ENCODE measurements around the gene ODF2. TPM values are rescaled to one million over a fixed set of nuclear protein-coding genes. Genes with fewer than 3 reads are reported as not detected.

Gene ODF2
- polyA plus RNA-seq, 1 of the 3 experiments (the other 2 are of a cell fraction) = 35.7 TPM

DNA sequence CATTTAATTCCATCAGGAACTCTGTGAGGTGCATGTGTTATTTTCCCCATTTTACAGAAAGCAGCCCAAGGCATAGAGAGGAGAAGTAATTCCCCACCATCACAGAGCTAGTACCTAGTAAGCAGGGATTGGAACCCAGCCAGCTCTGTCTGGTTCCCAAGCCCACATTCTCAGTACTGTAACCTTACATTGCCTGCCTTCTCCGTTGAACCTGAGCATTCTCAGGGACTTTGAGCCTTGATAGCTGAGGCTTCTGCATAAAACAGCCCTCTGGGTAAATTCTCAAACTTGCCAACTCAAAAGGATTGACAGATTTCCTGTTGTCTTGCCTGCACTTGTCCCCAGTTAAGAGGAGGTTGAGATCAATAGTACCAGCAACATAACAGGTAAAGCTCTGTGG lies 39.5 kb downstream of the ODF2 start:
- H3K27me3 ChIP-seq (ENCODE audit: insufficient read depth) = no peaks in the 10 kb centered on the region
- no peaks in the 10 kb centered on the region for H3K9me3 ChIP-seq
- H3K36me3 ChIP-seq (replicated peaks in 1 of 2; ENCODE audit: control insufficient read depth in 1 of 2, insufficient read depth in 2 of 2, low read length in 1 of 2) = peaks cover 42 to 54% of the 10 kb centered on the region in 2 experiments
- 59% methylated on average over 1 of the region's 1 CpG for WGBS (ENCODE audit: low lambda C conversion rate)
- H3K4me2 ChIP-seq = no peak overlapping the region
- H3K9me2 ChIP-seq = no peaks in the 10 kb centered on the region
- no peaks in the 10 kb centered on the region for H4K20me1 ChIP-seq (ENCODE audit: insufficient read depth)
- DNase-seq = no peak
- H3K27ac ChIP-seq (ENCODE audit: low read depth in 2 of 2, low read length in 1 of 2) = no peak overlapping the region
- no peak overlapping the region for H3K4me3 ChIP-seq (ENCODE audit: low read depth in 2 of 2, low read length in 1 of 2)
- H3K4me1 ChIP-seq (ENCODE audit: control insufficient read depth in 1 of 2, insufficient read depth in 2 of 2, low read depth in 1 of 2, low read length in 1 of 2) = no peaks in the 10 kb centered on the region; a peak in 1 of 4 replicates
- no peak overlapping the region for H3K9ac ChIP-seq
- ChIA-PET POLR2A (interaction anchor here (1.3 kb wide), 1 partner anchor 9 kb away, joined by 4 read pairs; the partner anchor contains the start of gene GLE1), CTCF (interaction anchor here (1.1 kb wide), 2 partner anchors 18 to 377 kb away, joined by 3 read pairs; no protein-coding TSS in a partner anchor)
- TF ChIP-seq GATA2 (CRISPR knock-in tag; IDR thresholded peaks at IDR 0.05) (no peak), FOXJ3 (CRISPR knock-in tag; IDR thresholded peaks at IDR 0.05) (no peak), RXRA (IDR thresholded peaks at IDR 0.05; ENCODE audit: borderline replicate concordance, low read depth) (no peak), FOXM1 (IDR thresholded peaks at IDR 0.05; ENCODE audit: low read depth) (no peak), SMC3 (IDR thresholded peaks at IDR 0.05; ENCODE audit: low read depth, low read length) (no peak), NRF1 (IDR thresholded peaks at IDR 0.05; ENCODE audit: low read depth, low read length) (no peak)
- TF ChIP-seq, protein P1, sequence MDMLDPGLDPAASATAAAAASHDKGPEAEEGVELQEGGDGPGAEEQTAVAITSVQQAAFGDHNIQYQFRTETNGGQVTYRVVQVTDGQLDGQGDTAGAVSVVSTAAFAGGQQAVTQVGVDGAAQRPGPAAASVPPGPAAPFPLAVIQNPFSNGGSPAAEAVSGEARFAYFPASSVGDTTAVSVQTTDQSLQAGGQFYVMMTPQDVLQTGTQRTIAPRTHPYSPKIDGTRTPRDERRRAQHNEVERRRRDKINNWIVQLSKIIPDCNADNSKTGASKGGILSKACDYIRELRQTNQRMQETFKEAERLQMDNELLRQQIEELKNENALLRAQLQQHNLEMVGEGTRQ (IDR thresholded peaks at IDR 0.05; ENCODE audit: borderline replicate concordance, low read depth, low read length) = no peak
- peaks cover 5% of the 10 kb centered on the region for H3F3A ChIP-seq (replicated peaks; ENCODE audit: insufficient read depth)
- H2AFZ ChIP-seq (ENCODE audit: low read depth) = no peak overlapping the region
- no peaks in the 10 kb centered on the region for H3K79me2 ChIP-seq (ENCODE audit: insufficient read depth)

- H3K79me2 ChIP-seq (ENCODE audit: insufficient read depth) = no peaks in the 10 kb centered on the region
- no peaks in the 10 kb centered on the region; a peak in 1 of 4 replicates for H3K4me1 ChIP-seq (ENCODE audit: control insufficient read depth in 1 of 2, insufficient read depth in 2 of 2, low read depth in 1 of 2, low read length in 1 of 2)
- no peaks in the 10 kb centered on the region for H3K9me2 ChIP-seq
- H3F3A ChIP-seq (replicated peaks; ENCODE audit: insufficient read depth) = peaks cover 11% of the 10 kb centered on the region
- H3K36me3 ChIP-seq (replicated peaks in 1 of 2; ENCODE audit: control insufficient read depth in 1 of 2, insufficient read depth in 2 of 2, low read length in 1 of 2) = peaks cover 43 to 58% of the 10 kb centered on the region in 2 experiments
- H3K4me2 ChIP-seq = no peak overlapping the region
- H3K9me3 ChIP-seq = no peaks in the 10 kb centered on the region
- no peak for DNase-seq
- H3K9ac ChIP-seq = no peak overlapping the region
- H2AFZ ChIP-seq (ENCODE audit: low read depth) = no peak overlapping the region
- H3K4me3 ChIP-seq (ENCODE audit: low read depth in 2 of 2, low read length in 1 of 2) = no peak overlapping the region
- no peak overlapping the region for H3K27ac ChIP-seq (ENCODE audit: low read depth in 2 of 2, low read length in 1 of 2)
- CTCF ChIA-PET = interaction anchor here (1.1 to 1.6 kb wide), 3 partner anchors 10 to 206 kb away, joined by 3 to 5 read pairs (median 3); partner anchors contain the start of gene PKN3
- no peaks in the 10 kb centered on the region for H3K27me3 ChIP-seq (ENCODE audit: insufficient read depth)
- POLR2A ChIA-PET = interaction anchor here (1.3 kb wide), 1 partner anchor 8 kb away, joined by 4 read pairs; the partner anchor contains the start of gene GLE1
- WGBS (ENCODE audit: low lambda C conversion rate) = 79% methylated on average over 6 of the region's 6 CpGs
- no peaks in the 10 kb centered on the region for H4K20me1 ChIP-seq (ENCODE audit: insufficient read depth)
- TF ChIP-seq JUND (IDR thresholded peaks at IDR 0.05) (no peak), NFIC (IDR thresholded peaks at IDR 0.05; ENCODE audit: borderline replicate concordance) (no peak), GABPA (IDR thresholded peaks at IDR 0.05; ENCODE audit: low read depth) (no peak), CHD2 (IDR thresholded peaks at IDR 0.05; ENCODE audit: low read length, partially characterized antibody) (no peak), EP300 (IDR thresholded peaks at IDR 0.05; ENCODE audit: borderline replicate concordance in 1 of 2, low read depth in 1 of 2, low read length in 1 of 2) (no peak), SMC3 (IDR thresholded peaks at IDR 0.05; ENCODE audit: low read depth, low read length) (no peak), FOXJ3 (CRISPR knock-in tag; IDR thresholded peaks at IDR 0.05) (no peak), MXI1 (IDR thresholded peaks at IDR 0.05; ENCODE audit: low read depth, low read length) (no peak), FOSL2 (IDR thresholded peaks at IDR 0.05; ENCODE audit: borderline replicate concordance, low read depth) (no peak), POLR2AphosphoS5 (IDR thresholded peaks at IDR 0.05; ENCODE audit: low read depth, low read length) (no peak), RFX5 (IDR thresholded peaks at IDR 0.05; ENCODE audit: low read length) (no peak), TCF12 (IDR thresholded peaks at IDR 0.05) (no peak), NRF1 (IDR thresholded peaks at IDR 0.05; ENCODE audit: low read depth, low read length) (no peak)
- TF ChIP-seq, protein P2, sequence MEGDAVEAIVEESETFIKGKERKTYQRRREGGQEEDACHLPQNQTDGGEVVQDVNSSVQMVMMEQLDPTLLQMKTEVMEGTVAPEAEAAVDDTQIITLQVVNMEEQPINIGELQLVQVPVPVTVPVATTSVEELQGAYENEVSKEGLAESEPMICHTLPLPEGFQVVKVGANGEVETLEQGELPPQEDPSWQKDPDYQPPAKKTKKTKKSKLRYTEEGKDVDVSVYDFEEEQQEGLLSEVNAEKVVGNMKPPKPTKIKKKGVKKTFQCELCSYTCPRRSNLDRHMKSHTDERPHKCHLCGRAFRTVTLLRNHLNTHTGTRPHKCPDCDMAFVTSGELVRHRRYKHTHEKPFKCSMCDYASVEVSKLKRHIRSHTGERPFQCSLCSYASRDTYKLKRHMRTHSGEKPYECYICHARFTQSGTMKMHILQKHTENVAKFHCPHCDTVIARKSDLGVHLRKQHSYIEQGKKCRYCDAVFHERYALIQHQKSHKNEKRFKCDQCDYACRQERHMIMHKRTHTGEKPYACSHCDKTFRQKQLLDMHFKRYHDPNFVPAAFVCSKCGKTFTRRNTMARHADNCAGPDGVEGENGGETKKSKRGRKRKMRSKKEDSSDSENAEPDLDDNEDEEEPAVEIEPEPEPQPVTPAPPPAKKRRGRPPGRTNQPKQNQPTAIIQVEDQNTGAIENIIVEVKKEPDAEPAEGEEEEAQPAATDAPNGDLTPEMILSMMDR (IDR thresholded peaks at IDR 0.05) = no peak
- TF ChIP-seq, protein P3, sequence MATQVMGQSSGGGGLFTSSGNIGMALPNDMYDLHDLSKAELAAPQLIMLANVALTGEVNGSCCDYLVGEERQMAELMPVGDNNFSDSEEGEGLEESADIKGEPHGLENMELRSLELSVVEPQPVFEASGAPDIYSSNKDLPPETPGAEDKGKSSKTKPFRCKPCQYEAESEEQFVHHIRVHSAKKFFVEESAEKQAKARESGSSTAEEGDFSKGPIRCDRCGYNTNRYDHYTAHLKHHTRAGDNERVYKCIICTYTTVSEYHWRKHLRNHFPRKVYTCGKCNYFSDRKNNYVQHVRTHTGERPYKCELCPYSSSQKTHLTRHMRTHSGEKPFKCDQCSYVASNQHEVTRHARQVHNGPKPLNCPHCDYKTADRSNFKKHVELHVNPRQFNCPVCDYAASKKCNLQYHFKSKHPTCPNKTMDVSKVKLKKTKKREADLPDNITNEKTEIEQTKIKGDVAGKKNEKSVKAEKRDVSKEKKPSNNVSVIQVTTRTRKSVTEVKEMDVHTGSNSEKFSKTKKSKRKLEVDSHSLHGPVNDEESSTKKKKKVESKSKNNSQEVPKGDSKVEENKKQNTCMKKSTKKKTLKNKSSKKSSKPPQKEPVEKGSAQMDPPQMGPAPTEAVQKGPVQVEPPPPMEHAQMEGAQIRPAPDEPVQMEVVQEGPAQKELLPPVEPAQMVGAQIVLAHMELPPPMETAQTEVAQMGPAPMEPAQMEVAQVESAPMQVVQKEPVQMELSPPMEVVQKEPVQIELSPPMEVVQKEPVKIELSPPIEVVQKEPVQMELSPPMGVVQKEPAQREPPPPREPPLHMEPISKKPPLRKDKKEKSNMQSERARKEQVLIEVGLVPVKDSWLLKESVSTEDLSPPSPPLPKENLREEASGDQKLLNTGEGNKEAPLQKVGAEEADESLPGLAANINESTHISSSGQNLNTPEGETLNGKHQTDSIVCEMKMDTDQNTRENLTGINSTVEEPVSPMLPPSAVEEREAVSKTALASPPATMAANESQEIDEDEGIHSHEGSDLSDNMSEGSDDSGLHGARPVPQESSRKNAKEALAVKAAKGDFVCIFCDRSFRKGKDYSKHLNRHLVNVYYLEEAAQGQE (IDR thresholded peaks at IDR 0.05; ENCODE audit: low read depth, low read length) = no peak
Observed at GRCh38 chr9:128495804-128496417, 40.1 kb downstream of the ODF2 start.
